Neural cell (in vitro differentiated cells): ENCODE results near the gene GNG10. TPM values are rescaled to one million over a fixed set of nuclear protein-coding genes. Genes with fewer than 3 reads are reported as not detected.
"Not testable (repeated sequence)": the region's sequence is repeated elsewhere in the genome, so short reads cannot be mapped to it uniquely, and the experiment has no call there.

Experiments used
- H2AFZ ChIP-seq: fragments of 200-600, 300-800 bp; sonication (generic), shearing (Covaris generic); 2 replicates; pipeline ENCODE4 v1.6.0; 2014; ENCODE audit warnings: low read depth, mild to moderate bottlenecking, antibody characterized with exemption, low read length, moderate library complexity
- H3F3A ChIP-seq: fragments of 200-600 bp; shearing (Covaris generic); 2 replicates; pipeline ENCODE4 v1.6.1; 2016; ENCODE audit warnings: mild to moderate bottlenecking, moderate library complexity, mixed read lengths, antibody characterized with exemption, low read length; ENCODE audit not compliant: insufficient read depth, poor library complexity, severe bottlenecking
- H3K27ac ChIP-seq: fragments of 200-600, 300-800 bp; sonication (generic), shearing (Covaris generic); 2 replicates; pipeline ENCODE4 v1.5.1; 2014; ENCODE audit warnings: mild to moderate bottlenecking, low read length, moderate library complexity
- H3K27me3 ChIP-seq: fragments of 300-800, 200-600 bp; sonication (generic), shearing (Covaris generic); 2 replicates; pipeline ENCODE4 v1.6.0; 2014; ENCODE audit warnings: mild to moderate bottlenecking, low read depth, low read length, moderate library complexity; ENCODE audit not compliant: insufficient read depth
- H3K36me3 ChIP-seq: fragments of 300-800, 200-600 bp; sonication (generic), shearing (Covaris generic); 2 replicates; pipeline ENCODE4 v1.5.1; 2014; ENCODE audit warnings: mild to moderate bottlenecking, antibody characterized with exemption, low read length, moderate library complexity; ENCODE audit not compliant: insufficient read depth
- H3K4me2 ChIP-seq: fragments of 300-800, 200-600 bp; sonication (generic), shearing (Covaris generic); 2 replicates; pipeline ENCODE4 v1.6.0; 2014; ENCODE audit warnings: mild to moderate bottlenecking, low read length
- H3K4me3 ChIP-seq: fragments of 300-800, 200-600 bp; sonication (generic), shearing (Covaris generic); 2 replicates; pipeline ENCODE4 v1.5.1; 2014; ENCODE audit warnings: mild to moderate bottlenecking, low read length, moderate library complexity
- H3K79me2 ChIP-seq: fragments of 200-600 bp; shearing (Covaris generic); replicated peaks from 2 replicates; pipeline ENCODE4 v1.6.0; 2014; ENCODE audit warnings: mild to moderate bottlenecking, low read length, moderate library complexity; ENCODE audit not compliant: insufficient read depth
- H3K9ac ChIP-seq: fragments of 300-800, 200-600 bp; sonication (generic), shearing (Covaris generic); 2 replicates; pipeline ENCODE4 v1.6.1; 2016; ENCODE audit warnings: mild to moderate bottlenecking, low read length, mixed read lengths
- H3K9me2 ChIP-seq: fragments of 200-600 bp; shearing (Covaris generic); 2 replicates; pipeline ENCODE4 v1.6.1; 2016; ENCODE audit warnings: mild to moderate bottlenecking, low read length, mixed read lengths; ENCODE audit not compliant: insufficient read depth
- H3K9me3 ChIP-seq: fragments of 200-600, 300-800 bp; sonication (generic), shearing (Covaris generic); 2 replicates; pipeline ENCODE4 v1.6.1; 2016; ENCODE audit warnings: mild to moderate bottlenecking, mixed run types, low read length, moderate library complexity, mixed read lengths
- H4K20me1 ChIP-seq: fragments of 200-600 bp; shearing (Covaris generic); 2 replicates; pipeline ENCODE4 v1.6.1; 2016; ENCODE audit warnings: mild to moderate bottlenecking, mixed run types; ENCODE audit not compliant: insufficient read depth
- CTCF ChIP-seq: fragments of 450-650 bp; IDR thresholded peaks from 2 replicates; pipeline ENCODE4 v1.5.1; 2014; ENCODE audit warnings: antibody characterized with exemption, mild to moderate bottlenecking, moderate library complexity; ENCODE audit not compliant: poor library complexity, severe bottlenecking
- EP300 ChIP-seq: fragments of 450-650 bp; conservative IDR thresholded peaks from 2 replicates; pipeline ENCODE4 v1.6.1; 2014; ENCODE audit warnings: antibody characterized with exemption, mild to moderate bottlenecking, moderate library complexity; ENCODE audit not compliant: poor library complexity, severe bottlenecking
- EZH2 ChIP-seq: fragments of 200-600, 300-800 bp; shearing (Covaris generic), sonication (generic); IDR thresholded peaks from 2 replicates; pipeline ENCODE4 v1.6.1; 2014; ENCODE audit warnings: antibody characterized with exemption, low read length, borderline replicate concordance, mild to moderate bottlenecking; ENCODE audit not compliant: insufficient read depth, poor library complexity, severe bottlenecking
- MXI1 ChIP-seq: fragments of 450-650 bp; conservative IDR thresholded peaks from 2 replicates; pipeline ENCODE4 v1.6.1; 2014; ENCODE audit warnings: antibody characterized with exemption, mild to moderate bottlenecking; ENCODE audit not compliant: poor library complexity, severe bottlenecking
- POLR2AphosphoS5 ChIP-seq: IDR thresholded peaks from 2 replicates; pipeline ENCODE4 v1.6.1; 2012
- RAD21 ChIP-seq: fragments of 450-650 bp; conservative IDR thresholded peaks from 2 replicates; pipeline ENCODE4 v1.6.1; 2014; ENCODE audit warnings: antibody characterized with exemption, mild to moderate bottlenecking, moderate library complexity
- REST ChIP-seq: IDR thresholded peaks from 2 replicates; pipeline ENCODE4 v1.6.1; 2012; ENCODE audit warnings: borderline replicate concordance
- SMC3 ChIP-seq: fragments of 450-650 bp; conservative IDR thresholded peaks from 2 replicates; pipeline ENCODE4 v1.6.1; 2014; ENCODE audit warnings: antibody characterized with exemption, mild to moderate bottlenecking, moderate library complexity; ENCODE audit not compliant: poor library complexity
- TAF1 ChIP-seq: IDR thresholded peaks from 2 replicates; pipeline ENCODE4 v1.6.1; 2012; ENCODE audit warnings: low read depth
- polyA plus RNA-seq: library from polyadenylated mRNA; depleted of rRNA; stranded (reverse); fragments of >200 nt; gene quantifications from 2 replicates; pipeline ENCODE4 v1.2.3, GENCODE V29; 2014

GNG10 gene
- polyA plus RNA-seq, 1 donor from 2014 or later: 69.6 TPM

- TF ChIP-seq REST: no peak
These were observed 47.9 kb upstream of the GNG10 start (continued) for GRCh38 chr9:111613436-111614040.

GRCh38 chr9:111615928-111616327 lies 45.5 kb upstream of the GNG10 start:
- no peaks in the 10 kb centered on the region for H3K27me3 ChIP-seq
- no peak overlapping the region for H2AFZ ChIP-seq
- H3K9me2 ChIP-seq: no peaks in the 10 kb centered on the region
- no peaks in the 10 kb centered on the region for H3K79me2 ChIP-seq
- H3K27ac ChIP-seq: no peak overlapping the region
- H3K36me3 ChIP-seq: no peaks in the 10 kb centered on the region
- H3K9me3 ChIP-seq: no peaks in the 10 kb centered on the region
- no peak overlapping the region for H3K4me2 ChIP-seq
- TF ChIP-seq RAD21 (no peak), EP300 (no peak), CTCF (no peak), EZH2 (no peak), SMC3 (no peak), POLR2AphosphoS5 (no peak), MXI1 (no peak), TAF1 (no peak), REST (no peak)
- H4K20me1 ChIP-seq: no peaks in the 10 kb centered on the region
- no peak overlapping the region for H3K4me3 ChIP-seq
- no peak overlapping the region for H3K9ac ChIP-seq
- no peaks in the 10 kb centered on the region for H3F3A ChIP-seq

GRCh38 chr9:111617349-111617748 lies 44.1 kb upstream of the GNG10 start:
- H3K4me3 ChIP-seq, H3K27me3 ChIP-seq, H3K4me2 ChIP-seq, H3K36me3 ChIP-seq, H3F3A ChIP-seq, H3K9ac ChIP-seq, H3K9me2 ChIP-seq, H3K79me2 ChIP-seq, H2AFZ ChIP-seq, H3K27ac ChIP-seq, H4K20me1 ChIP-seq, H3K9me3 ChIP-seq: not testable (repeated sequence)
